Liver (tissue), 9 donors: ENCODE data around the gene DSCAML1. TPM values are rescaled to one million over a fixed set of nuclear protein-coding genes. Genes with fewer than 3 reads are reported as not detected.

Experiments
- DNase-seq: peaks from one replicate; pipeline ENCODE4 v3.0.0-alpha.2; 2017; ENCODE audit warnings: low spot score
- H3K27ac ChIP-seq, 2 donors: one replicate each; pipeline ENCODE4 v1.7.0; 2013; ENCODE audit warnings: inconsistent platforms in 2 of 2, low read length in 2 of 2, control low read depth in 1 of 2, low read depth in 1 of 2, mild to moderate bottlenecking in 1 of 2
- H3K27me3 ChIP-seq, 4 donors: one replicate each; pipeline versions ENCODE4 v1.6.1 to v1.7.0; 2013; ENCODE audit warnings: low read length in 3 of 4, inconsistent platforms in 1 of 4, mild to moderate bottlenecking in 1 of 4, moderate library complexity in 1 of 4; ENCODE audit not compliant: control insufficient read depth in 4 of 4, insufficient read depth in 4 of 4
- H3K36me3 ChIP-seq, 4 donors: one replicate each; pipeline versions ENCODE4 v1.6.1 to v1.7.0; 2013; ENCODE audit warnings: low read length in 3 of 4, mild to moderate bottlenecking in 3 of 4, low read depth in 1 of 4, moderate library complexity in 1 of 4; ENCODE audit not compliant: control insufficient read depth in 4 of 4, insufficient read depth in 3 of 4
- H3K4me1 ChIP-seq, 4 donors: one replicate each; pipeline versions ENCODE4 v1.6.1 to v1.7.0; 2013; ENCODE audit warnings: low read length in 3 of 4, mild to moderate bottlenecking in 3 of 4, moderate library complexity in 1 of 4; ENCODE audit not compliant: control insufficient read depth in 4 of 4, insufficient read depth in 4 of 4
- H3K4me3 ChIP-seq, 3 donors: one replicate each; pipeline versions ENCODE4 v1.6.1 to v1.7.0; 2013; ENCODE audit warnings: low read length in 3 of 3, control low read depth in 1 of 3, low read depth in 1 of 3, mild to moderate bottlenecking in 1 of 3
- H3K9ac ChIP-seq, 2 donors: one replicate each; pipeline ENCODE4 v1.7.0; 2013; ENCODE audit warnings: low read length in 2 of 2, mild to moderate bottlenecking in 2 of 2, moderate library complexity in 2 of 2, control low read depth in 1 of 2, low read depth in 1 of 2
- H3K9me3 ChIP-seq, 4 donors: one replicate each; pipeline versions ENCODE4 v1.6.1 to v1.7.0; 2013; ENCODE audit warnings: low read length in 3 of 4; ENCODE audit not compliant: control insufficient read depth in 4 of 4
- EGR1 ChIP-seq, 2 donors: IDR thresholded peaks; 2 replicates each; pipeline ENCODE4 v1.6.1; 2016 to 2018; ENCODE audit warnings: antibody characterized with exemption in 2 of 2, low read depth in 2 of 2
- FOXA1 ChIP-seq: IDR thresholded peaks from 2 replicates; pipeline ENCODE4 v1.6.1; 2016; ENCODE audit warnings: antibody characterized with exemption
- FOXA2 ChIP-seq: IDR thresholded peaks from 2 replicates; pipeline ENCODE4 v1.6.1; 2016; ENCODE audit warnings: antibody characterized with exemption
- GABPA ChIP-seq, 2 donors: IDR thresholded peaks in 1 of 2; conservative IDR thresholded peaks in 1 of 2; 2 replicates each; pipeline ENCODE4 v1.6.1; 2016; ENCODE audit warnings: antibody characterized with exemption in 2 of 2, mild to moderate bottlenecking in 1 of 2, moderate library complexity in 1 of 2
- HNF4A ChIP-seq, 2 donors: conservative IDR thresholded peaks; 2 replicates each; pipeline ENCODE4 v1.6.1; 2016; ENCODE audit warnings: antibody characterized with exemption in 2 of 2, mild to moderate bottlenecking in 2 of 2
- HNF4G ChIP-seq: IDR thresholded peaks from 2 replicates; pipeline ENCODE4 v1.6.1; 2016; ENCODE audit warnings: antibody characterized with exemption
- JUND ChIP-seq, 2 donors: IDR thresholded peaks; 2 replicates each; pipeline ENCODE4 v1.6.1; 2016; ENCODE audit warnings: antibody characterized with exemption in 2 of 2
- NR2F2 ChIP-seq: IDR thresholded peaks from 2 replicates; pipeline ENCODE4 v1.6.1; 2016; ENCODE audit warnings: antibody characterized with exemption
- RAD21 ChIP-seq, 2 donors: IDR thresholded peaks; 2 replicates each; pipeline ENCODE4 v1.6.1; 2016; ENCODE audit warnings: antibody characterized with exemption in 2 of 2, mild to moderate bottlenecking in 2 of 2
- RXRA ChIP-seq, 2 donors: IDR thresholded peaks; 2 replicates each; pipeline ENCODE4 v1.6.1; 2017 to 2018; ENCODE audit warnings: antibody characterized with exemption in 2 of 2, mild to moderate bottlenecking in 1 of 2
- SP1 ChIP-seq: IDR thresholded peaks from 2 replicates; pipeline ENCODE4 v1.6.1; 2018; ENCODE audit warnings: antibody characterized with exemption, mild to moderate bottlenecking
- TAF1 ChIP-seq: conservative IDR thresholded peaks from 2 replicates; pipeline ENCODE4 v1.6.1; 2016; ENCODE audit warnings: antibody characterized with exemption, mild to moderate bottlenecking
- YY1 ChIP-seq: IDR thresholded peaks from 2 replicates; pipeline ENCODE4 v1.6.1; 2016; ENCODE audit warnings: antibody characterized with exemption, mild to moderate bottlenecking
- WGBS: extraction: QIAGEN DNeasy Blood & Tissue Kit; methylation state at CpG from one replicate; pipeline ENCODE4 v1.1.7; 2013; 5-methylcytosine and 5-hydroxymethylcytosine counted together
- polyA plus RNA-seq, 2 donors: library from polyadenylated mRNA; stranded (reverse) in 1 of 2; unstranded in 1 of 2; fragments of 200-250 nt in 1 of 2; fragments of >200 nt in 1 of 2; fragmentation: Nextera tagmentation in 1 of 2; extraction: Ambion mirVana in 1 of 2; gene quantifications; one replicate each; pipeline versions ENCODE4 v1.2.1 to v1.2.3, GENCODE V29; 2013 to 2015
- total RNA-seq, 2 donors: library from RNA; depleted of rRNA; stranded (reverse); fragments of >200 nt; gene quantifications; one replicate each; pipeline ENCODE4 v1.2.3, GENCODE V29; 2014
- TF ChIP-seq, protein P1 (sequence below): IDR thresholded peaks from 2 replicates; pipeline ENCODE4 v1.6.1; 2016; ENCODE audit warnings: antibody characterized with exemption
- TF ChIP-seq, protein P2 (sequence below): fragments of 150-350 bp; IDR thresholded peaks from 2 replicates; pipeline ENCODE4 v1.5.1; 2017; ENCODE audit warnings: improper control_type of control experiment, low read depth, low read length; ENCODE audit not compliant: missing input control
- TF ChIP-seq, protein P3 (sequence below): IDR thresholded peaks from 2 replicates; pipeline ENCODE4 v1.6.1; 2016; ENCODE audit warnings: antibody characterized with exemption
- TF ChIP-seq, protein P4 (sequence below): IDR thresholded peaks from 2 replicates; pipeline ENCODE4 v1.6.1; 2016; ENCODE audit warnings: antibody characterized with exemption
- TF ChIP-seq, protein P5 (sequence below): IDR thresholded peaks from 2 replicates; pipeline ENCODE4 v1.6.1; 2016; ENCODE audit warnings: antibody characterized with exemption, mild to moderate bottlenecking
- donor health status: healthy.
- donor health status: healthy.
- donor health status: healthy.
- donor health status: healthy.
- donor health status: healthy.

Gene DSCAML1
- total and polyA plus RNA-seq, 4 donors, result 0.07 to 0.42 (median 0.20) TPM

DNA sequence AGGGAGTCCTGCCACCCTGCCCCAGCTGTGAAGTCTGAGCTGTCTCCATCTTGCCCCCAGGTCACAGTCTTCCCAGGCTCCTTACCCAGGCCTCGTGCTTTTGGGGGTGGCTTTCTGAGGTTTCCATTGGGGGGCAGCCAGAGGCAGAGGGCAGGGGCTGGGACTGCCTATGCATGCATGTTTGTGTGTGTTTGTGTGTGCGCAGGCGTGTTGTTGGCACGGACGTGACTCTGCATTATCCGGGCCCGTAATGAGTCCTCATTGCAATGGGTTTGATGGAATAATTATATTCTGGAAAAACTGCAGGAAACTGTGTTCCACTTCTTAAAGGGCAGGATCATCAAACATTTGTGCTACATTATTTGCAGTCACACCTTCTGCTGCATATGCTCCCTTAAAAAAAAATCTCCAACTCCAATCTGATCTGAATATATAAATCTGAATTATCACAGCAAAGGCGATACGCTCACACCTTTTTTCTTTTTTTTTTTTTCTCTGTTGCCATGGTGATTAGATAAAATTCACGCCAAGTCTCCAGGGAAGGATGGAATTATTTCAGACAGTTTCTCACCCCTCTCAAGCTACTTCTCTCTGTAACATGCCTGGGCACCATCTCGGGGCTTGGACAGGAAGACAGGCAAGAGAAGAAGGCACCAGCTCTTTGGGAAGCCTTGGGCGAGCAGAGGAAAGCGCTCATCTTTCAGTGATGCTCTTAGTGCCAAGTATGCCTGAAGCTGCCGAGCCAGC lies 45.9 kb downstream of the DSCAML1 start:
- TF ChIP-seq NR2F2 (no peak), RXRA (IDR thresholded peaks at IDR 0.05) (no peak), EGR1 (IDR thresholded peaks at IDR 0.05; ENCODE audit: low read depth in 2 of 2) (no peak)
- TF ChIP-seq, protein P1, sequence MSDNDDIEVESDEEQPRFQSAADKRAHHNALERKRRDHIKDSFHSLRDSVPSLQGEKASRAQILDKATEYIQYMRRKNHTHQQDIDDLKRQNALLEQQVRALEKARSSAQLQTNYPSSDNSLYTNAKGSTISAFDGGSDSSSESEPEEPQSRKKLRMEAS, result no peak
- Histone ChIP-seq H3K4me1 (peaks cover 0 to 7% (median 2%) of the 10 kb centered on the region in 4 donors), H3K4me3 (no peak overlapping the region), H3K9me3 (no peaks in the 10 kb centered on the region), H3K27ac (no peak overlapping the region), H3K9ac (no peak overlapping the region), H3K27me3 (peaks cover 0 to 3% (median 0%) of the 10 kb centered on the region in 4 donors), H3K36me3 (no peaks in the 10 kb centered on the region)
- 94% methylated on average over 14 of the region's 14 CpGs for WGBS
- no peak for DNase-seq

DNA sequence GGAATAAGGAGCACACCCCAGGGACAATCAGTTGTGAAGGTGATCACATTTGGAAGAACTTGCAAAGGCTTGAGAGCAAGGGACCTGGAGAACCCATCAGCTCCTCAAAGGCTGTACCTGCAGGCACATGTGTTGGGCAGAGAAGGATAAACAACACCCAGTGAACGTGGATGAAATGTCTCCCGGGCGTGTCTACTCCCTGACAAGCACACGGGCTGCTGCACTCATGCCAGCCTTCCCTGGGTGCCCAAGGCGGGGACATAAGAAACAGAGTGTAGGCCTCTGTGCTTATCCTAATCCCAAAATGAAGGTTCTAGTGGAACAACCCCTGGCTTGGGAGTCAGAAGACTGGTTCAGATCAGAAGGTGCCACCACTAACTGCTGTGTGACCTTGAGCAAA lies 46.7 kb downstream of the DSCAML1 start:
- H3K9me3 ChIP-seq, result no peaks in the 10 kb centered on the region
- peaks cover 0 to 3% (median 0%) of the 10 kb centered on the region in 4 donors for H3K27me3 ChIP-seq
- TF ChIP-seq, protein P1, result no peak
- TF ChIP-seq NR2F2 (no peak), RAD21 (IDR thresholded peaks at IDR 0.05) (no peak), RXRA (IDR thresholded peaks at IDR 0.05) (no peak), JUND (IDR thresholded peaks at IDR 0.05) (no peak), FOXA1 (no peak), HNF4A (conservative IDR thresholded peaks at IDR 0.05) (no peak), EGR1 (IDR thresholded peaks at IDR 0.05; ENCODE audit: low read depth in 2 of 2) (no peak), GABPA (IDR thresholded peaks at IDR 0.05 in 1 of 2, conservative IDR thresholded peaks at IDR 0.05 in 1 of 2) (no peak), HNF4G (no peak), FOXA2 (no peak), TAF1 (no peak), SP1 (no peak), YY1 (no peak)
- TF ChIP-seq, protein P2, sequence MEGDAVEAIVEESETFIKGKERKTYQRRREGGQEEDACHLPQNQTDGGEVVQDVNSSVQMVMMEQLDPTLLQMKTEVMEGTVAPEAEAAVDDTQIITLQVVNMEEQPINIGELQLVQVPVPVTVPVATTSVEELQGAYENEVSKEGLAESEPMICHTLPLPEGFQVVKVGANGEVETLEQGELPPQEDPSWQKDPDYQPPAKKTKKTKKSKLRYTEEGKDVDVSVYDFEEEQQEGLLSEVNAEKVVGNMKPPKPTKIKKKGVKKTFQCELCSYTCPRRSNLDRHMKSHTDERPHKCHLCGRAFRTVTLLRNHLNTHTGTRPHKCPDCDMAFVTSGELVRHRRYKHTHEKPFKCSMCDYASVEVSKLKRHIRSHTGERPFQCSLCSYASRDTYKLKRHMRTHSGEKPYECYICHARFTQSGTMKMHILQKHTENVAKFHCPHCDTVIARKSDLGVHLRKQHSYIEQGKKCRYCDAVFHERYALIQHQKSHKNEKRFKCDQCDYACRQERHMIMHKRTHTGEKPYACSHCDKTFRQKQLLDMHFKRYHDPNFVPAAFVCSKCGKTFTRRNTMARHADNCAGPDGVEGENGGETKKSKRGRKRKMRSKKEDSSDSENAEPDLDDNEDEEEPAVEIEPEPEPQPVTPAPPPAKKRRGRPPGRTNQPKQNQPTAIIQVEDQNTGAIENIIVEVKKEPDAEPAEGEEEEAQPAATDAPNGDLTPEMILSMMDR, result no peak
- TF ChIP-seq, protein P3, sequence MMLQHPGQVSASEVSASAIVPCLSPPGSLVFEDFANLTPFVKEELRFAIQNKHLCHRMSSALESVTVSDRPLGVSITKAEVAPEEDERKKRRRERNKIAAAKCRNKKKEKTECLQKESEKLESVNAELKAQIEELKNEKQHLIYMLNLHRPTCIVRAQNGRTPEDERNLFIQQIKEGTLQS, result no peak
- TF ChIP-seq, protein P4, sequence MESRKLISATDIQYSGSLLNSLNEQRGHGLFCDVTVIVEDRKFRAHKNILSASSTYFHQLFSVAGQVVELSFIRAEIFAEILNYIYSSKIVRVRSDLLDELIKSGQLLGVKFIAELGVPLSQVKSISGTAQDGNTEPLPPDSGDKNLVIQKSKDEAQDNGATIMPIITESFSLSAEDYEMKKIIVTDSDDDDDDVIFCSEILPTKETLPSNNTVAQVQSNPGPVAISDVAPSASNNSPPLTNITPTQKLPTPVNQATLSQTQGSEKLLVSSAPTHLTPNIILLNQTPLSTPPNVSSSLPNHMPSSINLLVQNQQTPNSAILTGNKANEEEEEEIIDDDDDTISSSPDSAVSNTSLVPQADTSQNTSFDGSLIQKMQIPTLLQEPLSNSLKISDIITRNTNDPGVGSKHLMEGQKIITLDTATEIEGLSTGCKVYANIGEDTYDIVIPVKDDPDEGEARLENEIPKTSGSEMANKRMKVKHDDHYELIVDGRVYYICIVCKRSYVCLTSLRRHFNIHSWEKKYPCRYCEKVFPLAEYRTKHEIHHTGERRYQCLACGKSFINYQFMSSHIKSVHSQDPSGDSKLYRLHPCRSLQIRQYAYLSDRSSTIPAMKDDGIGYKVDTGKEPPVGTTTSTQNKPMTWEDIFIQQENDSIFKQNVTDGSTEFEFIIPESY, result no peak
- TF ChIP-seq, protein P5, sequence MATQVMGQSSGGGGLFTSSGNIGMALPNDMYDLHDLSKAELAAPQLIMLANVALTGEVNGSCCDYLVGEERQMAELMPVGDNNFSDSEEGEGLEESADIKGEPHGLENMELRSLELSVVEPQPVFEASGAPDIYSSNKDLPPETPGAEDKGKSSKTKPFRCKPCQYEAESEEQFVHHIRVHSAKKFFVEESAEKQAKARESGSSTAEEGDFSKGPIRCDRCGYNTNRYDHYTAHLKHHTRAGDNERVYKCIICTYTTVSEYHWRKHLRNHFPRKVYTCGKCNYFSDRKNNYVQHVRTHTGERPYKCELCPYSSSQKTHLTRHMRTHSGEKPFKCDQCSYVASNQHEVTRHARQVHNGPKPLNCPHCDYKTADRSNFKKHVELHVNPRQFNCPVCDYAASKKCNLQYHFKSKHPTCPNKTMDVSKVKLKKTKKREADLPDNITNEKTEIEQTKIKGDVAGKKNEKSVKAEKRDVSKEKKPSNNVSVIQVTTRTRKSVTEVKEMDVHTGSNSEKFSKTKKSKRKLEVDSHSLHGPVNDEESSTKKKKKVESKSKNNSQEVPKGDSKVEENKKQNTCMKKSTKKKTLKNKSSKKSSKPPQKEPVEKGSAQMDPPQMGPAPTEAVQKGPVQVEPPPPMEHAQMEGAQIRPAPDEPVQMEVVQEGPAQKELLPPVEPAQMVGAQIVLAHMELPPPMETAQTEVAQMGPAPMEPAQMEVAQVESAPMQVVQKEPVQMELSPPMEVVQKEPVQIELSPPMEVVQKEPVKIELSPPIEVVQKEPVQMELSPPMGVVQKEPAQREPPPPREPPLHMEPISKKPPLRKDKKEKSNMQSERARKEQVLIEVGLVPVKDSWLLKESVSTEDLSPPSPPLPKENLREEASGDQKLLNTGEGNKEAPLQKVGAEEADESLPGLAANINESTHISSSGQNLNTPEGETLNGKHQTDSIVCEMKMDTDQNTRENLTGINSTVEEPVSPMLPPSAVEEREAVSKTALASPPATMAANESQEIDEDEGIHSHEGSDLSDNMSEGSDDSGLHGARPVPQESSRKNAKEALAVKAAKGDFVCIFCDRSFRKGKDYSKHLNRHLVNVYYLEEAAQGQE, result no peak
- H3K9ac ChIP-seq, result no peak overlapping the region
- H3K36me3 ChIP-seq, result no peaks in the 10 kb centered on the region
- DNase-seq, result no peak
- H3K4me1 ChIP-seq, result peaks cover 0 to 7% (median 2%) of the 10 kb centered on the region in 4 donors
- 84% methylated on average over 5 of the region's 5 CpGs for WGBS
- no peak overlapping the region for H3K27ac ChIP-seq
- H3K4me3 ChIP-seq, result no peak overlapping the region
